Stomach smooth muscle (tissue), 2 donors: ENCODE measurements around the gene PDE4B.

Source experiments
- H3K27ac ChIP-seq: one replicate; pipeline ENCODE4 v1.7.0; 2013; ENCODE audit warnings: mild to moderate bottlenecking, low read length, inconsistent platforms
- H3K27me3 ChIP-seq, 2 donors: one replicate each; pipeline ENCODE4 v1.7.0; 2013; ENCODE audit warnings: low read length in 2 of 2; ENCODE audit not compliant: insufficient read depth in 2 of 2, control insufficient read depth in 1 of 2
- H3K36me3 ChIP-seq, 2 donors: one replicate each; pipeline ENCODE4 v1.7.0; 2013; ENCODE audit warnings: low read length in 2 of 2; ENCODE audit not compliant: control insufficient read depth in 2 of 2, insufficient read depth in 2 of 2
- H3K4me1 ChIP-seq: one replicate; pipeline ENCODE4 v1.7.0; 2013; ENCODE audit warnings: low read length; ENCODE audit not compliant: control insufficient read depth, insufficient read depth
- H3K4me3 ChIP-seq, 2 donors: one replicate each; pipeline ENCODE4 v1.7.0; 2013; ENCODE audit warnings: low read length in 2 of 2
- H3K9ac ChIP-seq, 2 donors: one replicate each; pipeline ENCODE4 v1.7.0; 2013; ENCODE audit warnings: low read length in 2 of 2, mild to moderate bottlenecking in 1 of 2
- H3K9me3 ChIP-seq, 2 donors: one replicate each; pipeline ENCODE4 v1.7.0; 2013; ENCODE audit warnings: low read length in 2 of 2; ENCODE audit not compliant: control insufficient read depth in 2 of 2
- donor health status: healthy.
- donor health status: Pancreatic carcinoma.

The PDE4B gene

DNA sequence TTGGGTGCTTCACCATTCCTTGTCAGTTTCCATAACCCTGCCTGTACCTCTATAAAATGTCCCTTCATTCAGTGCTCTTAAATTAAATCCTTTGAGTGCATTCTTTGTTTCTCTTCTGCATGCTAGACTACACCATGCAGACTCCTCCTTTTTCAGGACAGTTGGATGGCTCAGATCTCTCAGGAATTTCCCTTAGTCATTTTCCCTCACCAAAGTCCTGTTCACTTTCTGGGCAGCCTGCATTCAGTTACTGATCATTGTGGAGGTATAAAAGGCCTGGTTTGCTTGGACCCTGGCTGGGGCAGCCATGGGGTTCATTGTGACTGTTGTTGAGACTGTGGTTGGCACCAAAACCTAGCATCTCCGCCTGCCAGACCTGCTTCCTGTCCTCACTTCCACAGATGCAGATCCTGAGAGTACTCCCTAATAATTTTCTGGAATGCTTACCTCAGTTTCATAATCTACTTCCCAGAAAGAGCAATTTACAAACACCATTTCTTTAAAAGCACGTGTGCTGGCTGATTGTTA is 88.4 kb downstream of the PDE4B start:
- no peaks in the 10 kb centered on the region for H3K4me1 ChIP-seq
- H3K4me3 ChIP-seq = no peak overlapping the region
- H3K27ac ChIP-seq = no peak overlapping the region
- H3K36me3 ChIP-seq = no peaks in the 10 kb centered on the region
- no peaks in the 10 kb centered on the region for H3K27me3 ChIP-seq
- H3K9ac ChIP-seq = no peak overlapping the region
- no peaks in the 10 kb centered on the region for H3K9me3 ChIP-seq

DNA sequence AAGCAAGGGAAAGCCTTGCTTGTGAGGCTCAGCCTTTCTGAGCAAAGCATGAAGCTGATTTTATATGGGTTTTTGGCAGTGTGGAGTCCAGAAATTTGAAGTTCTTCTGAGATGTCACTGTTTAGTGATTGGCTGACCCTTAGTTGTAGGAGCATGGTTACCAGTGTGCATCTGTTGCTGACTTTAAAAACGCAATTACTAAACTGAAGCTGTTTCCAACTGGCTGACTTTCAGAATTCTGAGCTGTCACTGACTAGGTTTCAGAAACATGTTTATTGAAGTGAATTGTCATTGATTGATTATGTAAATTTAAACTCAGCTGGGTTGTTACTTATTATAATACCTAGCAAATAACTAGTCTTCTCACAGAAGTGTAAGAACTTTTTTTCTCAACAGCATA is 89.4 kb downstream of the PDE4B start:
- H3K27me3 ChIP-seq = no peaks in the 10 kb centered on the region
- no peak overlapping the region for H3K9ac ChIP-seq
- no peak overlapping the region for H3K27ac ChIP-seq
- H3K4me3 ChIP-seq = no peak overlapping the region
- no peaks in the 10 kb centered on the region for H3K9me3 ChIP-seq
- H3K4me1 ChIP-seq = no peaks in the 10 kb centered on the region
- no peaks in the 10 kb centered on the region for H3K36me3 ChIP-seq

DNA sequence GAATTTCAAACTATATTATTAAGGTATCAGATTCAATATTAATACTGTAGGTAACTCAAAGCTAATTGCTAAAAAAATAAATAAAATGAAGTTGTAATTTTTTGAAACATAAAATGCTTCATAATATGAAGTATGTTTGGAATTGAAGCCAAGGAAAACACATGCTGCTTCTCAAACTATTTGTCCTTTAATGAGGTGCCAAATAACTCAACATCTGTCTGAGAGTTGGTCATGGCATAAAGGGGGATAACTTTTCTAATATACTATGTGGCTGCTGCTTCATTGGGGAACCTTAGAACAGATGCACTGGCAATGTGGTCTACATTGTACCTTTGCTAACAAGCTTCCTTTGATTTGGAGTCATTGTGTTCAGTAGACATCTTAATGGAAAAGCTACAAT is 96.7 kb downstream of the PDE4B start:
- Histone ChIP-seq H3K9ac (no peak overlapping the region), H3K36me3 (no peaks in the 10 kb centered on the region), H3K4me3 (no peak overlapping the region), H3K4me1 (no peaks in the 10 kb centered on the region), H3K9me3 (no peaks in the 10 kb centered on the region), H3K27ac (no peak overlapping the region), H3K27me3 (no peaks in the 10 kb centered on the region)

DNA sequence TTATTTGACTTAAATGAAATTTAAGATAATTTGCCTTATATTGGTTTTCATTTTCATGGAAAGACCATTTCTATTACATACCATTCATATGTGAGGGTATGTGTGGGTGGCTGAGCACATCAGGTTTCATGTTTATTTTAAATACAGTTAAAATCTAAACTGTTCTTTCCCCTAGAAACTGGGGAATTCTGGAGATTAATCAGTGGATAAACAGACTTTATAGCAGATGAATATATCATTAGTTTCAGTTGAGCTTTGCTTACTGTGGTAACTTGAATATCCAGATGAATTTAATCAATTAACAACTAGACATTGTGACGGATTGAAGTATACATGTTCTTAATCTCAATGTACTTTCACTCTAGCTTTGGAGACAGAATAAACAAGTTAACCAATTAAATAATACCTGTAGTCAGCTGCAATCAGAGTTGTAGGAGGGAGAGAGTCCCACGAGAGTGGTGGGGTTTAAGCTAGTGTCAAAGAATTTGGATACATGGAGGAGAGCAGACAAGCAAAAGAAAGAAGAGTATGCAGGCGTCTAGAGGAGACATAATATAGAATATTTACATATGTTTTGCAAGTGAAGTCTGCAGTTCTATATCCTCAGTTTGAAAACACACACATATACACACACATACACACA is 97.6 kb downstream of the PDE4B start:
- Histone ChIP-seq H3K9ac (no peak overlapping the region), H3K9me3 (no peaks in the 10 kb centered on the region), H3K4me1 (no peaks in the 10 kb centered on the region), H3K4me3 (no peak overlapping the region), H3K36me3 (no peaks in the 10 kb centered on the region), H3K27me3 (no peaks in the 10 kb centered on the region), H3K27ac (no peak overlapping the region)

DNA sequence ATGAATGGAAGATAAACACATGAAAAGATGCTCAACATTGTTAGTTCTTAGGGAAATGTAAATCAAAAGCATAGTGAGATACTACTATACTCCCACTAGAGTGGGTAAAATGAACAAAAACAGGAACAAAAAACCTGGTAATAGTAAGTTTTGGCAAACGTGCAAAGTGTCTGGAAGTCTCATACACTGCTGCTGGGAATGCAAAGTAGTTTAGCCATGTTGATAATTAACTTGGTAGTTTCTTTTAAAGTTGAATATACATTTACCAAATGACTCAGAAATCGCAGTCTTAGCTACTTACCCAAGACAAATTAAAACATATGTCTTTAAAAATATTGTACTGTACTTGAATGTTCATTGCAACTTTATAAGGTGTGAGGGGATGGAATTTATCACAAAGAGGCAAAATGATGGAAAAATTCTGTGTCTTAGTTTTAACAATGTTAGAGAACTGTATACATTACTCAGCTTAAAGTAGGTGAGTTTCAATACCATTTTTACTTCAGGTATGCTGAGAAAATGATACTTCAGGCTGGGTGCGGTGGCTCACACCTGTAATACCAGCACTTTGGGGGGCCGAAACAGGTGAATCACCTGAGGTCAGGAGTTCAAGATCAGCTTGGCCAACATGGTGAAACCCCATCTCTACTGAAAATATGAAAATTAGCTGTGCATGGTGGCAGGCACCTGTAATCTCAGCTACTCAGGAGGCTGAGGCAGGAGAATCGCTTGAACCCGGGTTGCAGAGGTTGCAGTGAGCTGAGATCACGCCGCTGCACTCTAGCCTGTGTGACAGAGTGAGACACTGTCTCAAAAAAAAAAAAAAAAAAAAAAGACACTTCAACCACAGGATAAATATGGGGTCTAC is 102.3 kb downstream of the PDE4B start:
- Histone ChIP-seq H3K27me3 (no peaks in the 10 kb centered on the region), H3K36me3 (no peaks in the 10 kb centered on the region), H3K27ac (no peak overlapping the region), H3K9ac (no peak overlapping the region), H3K4me3 (no peak overlapping the region), H3K9me3 (no peaks in the 10 kb centered on the region), H3K4me1 (no peaks in the 10 kb centered on the region)

DNA sequence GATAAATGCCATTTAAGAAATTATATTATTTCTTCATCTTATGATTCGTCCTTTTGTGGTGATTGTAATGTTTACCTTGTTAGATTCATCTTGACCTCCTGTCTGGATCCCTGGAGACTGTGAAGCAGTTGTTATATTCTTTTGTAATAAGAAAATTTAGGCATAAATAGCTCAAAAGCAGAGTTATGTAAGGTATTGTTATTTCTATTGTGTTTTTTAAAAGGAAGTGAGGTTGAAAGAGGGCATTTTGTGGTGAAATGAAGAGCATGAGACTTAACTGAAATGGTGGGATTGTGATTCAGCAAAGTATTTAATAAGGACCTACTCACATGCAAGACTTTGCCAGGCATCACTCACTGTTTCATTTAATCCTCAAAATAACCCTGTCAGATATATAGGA is 104.0 kb downstream of the PDE4B start:
- Histone ChIP-seq H3K9me3 (no peaks in the 10 kb centered on the region), H3K9ac (no peak overlapping the region), H3K4me1 (no peaks in the 10 kb centered on the region), H3K36me3 (no peaks in the 10 kb centered on the region), H3K27ac (no peak overlapping the region), H3K27me3 (no peaks in the 10 kb centered on the region), H3K4me3 (no peak overlapping the region)

DNA sequence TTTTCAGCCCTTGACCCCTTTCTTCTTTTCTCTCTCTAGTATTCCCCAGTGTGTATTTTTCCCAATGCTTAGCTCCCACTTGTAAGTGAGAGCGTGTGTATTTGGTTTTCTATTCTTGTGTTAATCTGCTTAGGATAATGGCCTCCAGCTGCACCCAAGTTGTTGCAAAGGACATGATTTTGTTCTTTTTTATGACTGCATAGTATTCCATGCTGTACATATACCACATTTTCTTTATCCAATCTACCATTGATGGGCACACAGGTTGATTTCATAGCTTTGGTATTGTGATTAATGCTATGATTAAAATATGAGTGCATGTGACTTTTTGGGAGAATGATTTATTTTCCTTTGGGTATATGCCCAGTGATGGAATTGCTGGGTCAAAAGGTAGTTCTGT is 104.8 kb downstream of the PDE4B start:
- H3K9me3 ChIP-seq = no peaks in the 10 kb centered on the region
- no peak overlapping the region for H3K4me3 ChIP-seq
- H3K27ac ChIP-seq = no peak overlapping the region
- no peaks in the 10 kb centered on the region for H3K36me3 ChIP-seq
- H3K4me1 ChIP-seq = no peaks in the 10 kb centered on the region
- H3K9ac ChIP-seq = no peak overlapping the region
- H3K27me3 ChIP-seq = no peaks in the 10 kb centered on the region

DNA sequence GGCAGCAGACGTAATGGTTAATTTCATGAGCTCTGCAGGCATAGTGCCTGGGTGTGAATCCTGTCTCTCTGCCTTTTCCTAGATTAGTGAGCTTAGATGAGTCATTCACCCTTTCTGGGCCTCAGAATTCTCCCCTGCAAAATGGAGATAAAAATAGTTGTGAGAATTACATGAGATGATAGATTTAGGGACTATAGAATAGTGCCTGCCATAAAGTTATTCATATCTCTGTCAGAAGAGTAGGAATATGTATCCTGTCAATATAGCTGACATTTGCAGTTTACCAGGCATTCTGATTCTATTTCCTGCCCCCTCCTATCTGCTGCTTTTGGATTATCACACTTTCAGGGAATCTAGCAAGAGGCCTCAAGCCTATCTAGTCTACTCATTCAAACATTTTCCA is 112.0 kb downstream of the PDE4B start:
- Histone ChIP-seq H3K9me3 (no peaks in the 10 kb centered on the region), H3K36me3 (no peaks in the 10 kb centered on the region), H3K9ac (no peak overlapping the region), H3K27me3 (no peaks in the 10 kb centered on the region), H3K4me3 (no peak overlapping the region), H3K27ac (no peak overlapping the region), H3K4me1 (no peaks in the 10 kb centered on the region)

DNA sequence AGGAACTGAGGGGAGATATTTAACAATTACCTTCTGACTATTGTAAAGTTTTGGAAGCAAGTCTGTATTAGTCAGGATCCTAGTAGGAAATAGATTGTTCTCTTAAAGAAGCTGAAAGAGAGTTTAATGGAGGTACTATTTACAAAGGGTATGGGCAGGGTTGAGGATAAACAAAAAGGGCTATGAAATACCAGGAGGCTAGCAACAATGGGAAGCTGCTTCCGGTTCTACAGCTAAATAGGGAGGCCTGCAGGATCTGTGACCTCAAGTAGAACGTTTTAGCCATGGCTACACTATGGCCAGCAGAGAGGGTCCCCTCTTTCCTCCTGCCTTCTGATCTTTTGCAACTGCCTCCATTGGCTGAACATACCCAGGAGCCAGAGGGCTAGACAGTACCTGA is 117.7 kb downstream of the PDE4B start:
- no peaks in the 10 kb centered on the region for H3K27me3 ChIP-seq
- H3K27ac ChIP-seq = no peak overlapping the region
- H3K36me3 ChIP-seq = no peaks in the 10 kb centered on the region
- no peaks in the 10 kb centered on the region for H3K4me1 ChIP-seq
- H3K9me3 ChIP-seq = no peaks in the 10 kb centered on the region
- H3K4me3 ChIP-seq = no peak overlapping the region
- no peak overlapping the region for H3K9ac ChIP-seq

DNA sequence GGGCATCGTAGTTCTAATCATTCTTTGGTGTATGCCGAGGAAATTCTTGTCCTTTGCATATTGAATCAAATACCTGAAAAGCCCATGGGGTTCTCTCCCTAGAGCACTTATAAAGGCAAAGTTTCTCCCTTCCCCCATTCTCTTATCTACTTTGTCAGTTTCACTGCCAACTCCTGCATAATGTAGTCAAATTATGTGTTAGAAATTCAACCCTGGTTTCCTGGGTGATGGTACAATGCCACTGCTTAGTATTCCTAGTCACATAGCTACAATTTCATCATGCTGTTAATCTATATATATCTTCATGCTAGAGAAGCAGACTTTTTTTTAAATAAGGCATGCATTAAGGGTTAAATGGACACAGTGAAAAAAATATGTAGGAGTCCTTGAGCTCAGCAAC is 119.0 kb downstream of the PDE4B start:
- Histone ChIP-seq H3K27ac (no peak overlapping the region), H3K9me3 (no peaks in the 10 kb centered on the region), H3K4me1 (no peaks in the 10 kb centered on the region), H3K36me3 (no peaks in the 10 kb centered on the region), H3K27me3 (no peaks in the 10 kb centered on the region), H3K4me3 (no peak overlapping the region), H3K9ac (no peak overlapping the region)

DNA sequence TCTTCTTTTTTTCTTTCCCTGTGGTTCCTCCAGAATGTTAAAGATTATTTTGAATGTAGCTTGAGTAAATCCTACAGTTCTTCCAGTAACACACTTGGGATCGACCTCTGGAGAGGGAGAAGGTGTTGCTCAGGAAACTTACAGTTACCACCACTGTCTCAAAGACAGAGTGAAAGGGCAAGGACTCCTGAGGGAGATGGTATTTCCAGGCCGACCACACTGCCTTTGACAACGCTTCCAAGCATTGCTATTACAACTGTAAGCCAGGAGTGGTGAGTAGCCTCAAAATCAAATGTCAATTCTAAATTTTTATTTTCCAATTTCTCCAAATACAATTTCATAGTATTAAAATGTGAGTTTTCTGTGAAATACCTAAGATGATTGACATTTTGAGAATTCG is 125.9 kb downstream of the PDE4B start:
- Histone ChIP-seq H3K4me3 (no peak overlapping the region), H3K27me3 (no peaks in the 10 kb centered on the region), H3K27ac (no peak overlapping the region), H3K36me3 (no peaks in the 10 kb centered on the region), H3K9me3 (no peaks in the 10 kb centered on the region), H3K9ac (no peak overlapping the region), H3K4me1 (no peaks in the 10 kb centered on the region)
